SK-N-SH (cell line): ENCODE measurements around the gene TUT1. TPM values are rescaled to one million over a fixed set of nuclear protein-coding genes. Genes with fewer than 3 reads are reported as not detected.

Source experiments
- CTCF ChIA-PET: fragments of 300-600, 350-600 bp; formaldehyde crosslinking; extraction: SDS; loops from one replicate; lab custom pipeline; 2021; lab: Yijun Ruan, JAX
- POLR2A ChIA-PET: fragments of 350-600 bp; sonication (Branson Sonifier 250); formaldehyde crosslinking; extraction: SDS; loops from one replicate; lab custom pipeline; 2020; ENCODE audit warnings: antibody characterized with exemption, inconsistent platforms; lab: Yijun Ruan, JAX
- DNase-seq: peaks from one replicate; pipeline ENCODE4 v3.0.0; 2012
- H2AFZ ChIP-seq: fragments of 200-600 bp; sonication (generic); 2 replicates; pipeline ENCODE4 v1.8.1; 2016; ENCODE audit warnings: antibody characterized with exemption, mild to moderate bottlenecking, low read depth
- H3F3A ChIP-seq: fragments of 200-600 bp; sonication (generic); replicated peaks from 2 replicates; pipeline ENCODE3; 2016; ENCODE audit warnings: antibody characterized with exemption, mild to moderate bottlenecking; ENCODE audit not compliant: insufficient read depth
- H3K27ac ChIP-seq, 2 experiments: fragments of 200-500 bp in 1 of 2; fragments of 200-600 bp in 1 of 2; sonication (Bioruptor generic) in 1 of 2; sonication (generic), shearing (Covaris generic) in 1 of 2; 2 replicates each; pipeline versions ENCODE4 v1.5.1 to v1.6.1; 2014 to 2016; ENCODE audit warnings: low read depth in 2 of 2, inconsistent platforms in 1 of 2, low read length in 1 of 2, mild to moderate bottlenecking in 1 of 2, mixed read lengths in 1 of 2
- H3K27me3 ChIP-seq: fragments of 200-600 bp; sonication (generic), shearing (Covaris generic); 2 replicates; pipeline ENCODE4 v1.6.1; 2016; ENCODE audit warnings: mixed run types; ENCODE audit not compliant: insufficient read depth
- H3K36me3 ChIP-seq, 2 experiments: fragments of 200-500 bp in 1 of 2; fragments of 200-600 bp in 1 of 2; sonication (Bioruptor generic) in 1 of 2; sonication (generic) in 1 of 2; replicated peaks in 1 of 2; 2 replicates each; pipeline versions ENCODE3 to v1.5.1; 2014 to 2016; ENCODE audit warnings: low read length in 1 of 2, mild to moderate bottlenecking in 1 of 2; ENCODE audit not compliant: insufficient read depth in 2 of 2, control insufficient read depth in 1 of 2
- H3K4me1 ChIP-seq, 2 experiments: fragments of 200-500 bp in 1 of 2; fragments of 200-600 bp in 1 of 2; sonication (Bioruptor generic) in 1 of 2; sonication (generic), shearing (Covaris generic) in 1 of 2; 2 replicates each; pipeline versions ENCODE4 v1.5.1 to v1.6.1; 2014 to 2016; ENCODE audit warnings: low read depth in 1 of 2, low read length in 1 of 2, mixed run types in 1 of 2; ENCODE audit not compliant: insufficient read depth in 2 of 2, control insufficient read depth in 1 of 2
- H3K4me2 ChIP-seq: fragments of 200-600 bp; sonication (generic), shearing (Covaris generic); 2 replicates; pipeline ENCODE4 v1.6.1; 2017; ENCODE audit warnings: mixed run types
- H3K4me3 ChIP-seq, 2 experiments: fragments of 200-500 bp in 1 of 2; fragments of 200-600 bp in 1 of 2; sonication (Bioruptor generic) in 1 of 2; sonication (generic), shearing (Covaris generic) in 1 of 2; 2 replicates each; pipeline versions ENCODE4 v1.5.1 to v1.8.1; 2014 to 2016; ENCODE audit warnings: low read depth in 2 of 2, inconsistent platforms in 1 of 2, low read length in 1 of 2, mild to moderate bottlenecking in 1 of 2, mixed read lengths in 1 of 2, moderate library complexity in 1 of 2
- H3K79me2 ChIP-seq: fragments of 200-600 bp; sonication (generic); 2 replicates; pipeline ENCODE4 v1.8.1; 2017; ENCODE audit warnings: mild to moderate bottlenecking; ENCODE audit not compliant: insufficient read depth
- H3K9ac ChIP-seq: fragments of 200-600 bp; sonication (generic); 2 replicates; pipeline ENCODE4 v1.6.1; 2017; ENCODE audit warnings: mixed run types
- H3K9me2 ChIP-seq: fragments of 200-600 bp; sonication (generic); 2 replicates; pipeline ENCODE4 v1.6.1; 2017; ENCODE audit warnings: mixed run types
- H3K9me3 ChIP-seq: fragments of 200-600 bp; sonication (generic); 2 replicates; pipeline ENCODE4 v1.6.1; 2017; ENCODE audit warnings: mixed run types, mild to moderate bottlenecking, moderate library complexity
- H4K20me1 ChIP-seq: fragments of 200-600 bp; sonication (generic); 2 replicates; pipeline ENCODE4 v1.6.1; 2017; ENCODE audit warnings: mild to moderate bottlenecking, mixed run types; ENCODE audit not compliant: insufficient read depth
- CHD2 ChIP-seq: fragments of 150-350 bp; IDR thresholded peaks from 2 replicates; pipeline ENCODE4 v1.6.1; 2018; ENCODE audit warnings: low read length; ENCODE audit not compliant: partially characterized antibody
- ELF1 ChIP-seq: IDR thresholded peaks from 2 replicates; pipeline ENCODE4 v1.4.0; 2012
- FOXJ3 ChIP-seq: sonication (generic); formaldehyde crosslinking; IDR thresholded peaks from 2 replicates; pipeline ENCODE4 v1.5.1; 2020; ENCODE audit warnings: mild to moderate bottlenecking, missing genetic modification reagents
- FOXM1 ChIP-seq: IDR thresholded peaks from 2 replicates; pipeline ENCODE4 v1.4.0; 2012; ENCODE audit warnings: low read depth, mild to moderate bottlenecking
- JUND ChIP-seq: IDR thresholded peaks from 2 replicates; pipeline ENCODE4 v1.4.0; 2012
- MAX ChIP-seq: IDR thresholded peaks from 2 replicates; pipeline ENCODE4 v1.4.0; 2012; ENCODE audit warnings: low read depth
- MEF2A ChIP-seq: IDR thresholded peaks from 2 replicates; pipeline ENCODE4 v1.4.0; 2012; ENCODE audit warnings: low read depth, borderline replicate concordance
- NFIC ChIP-seq: IDR thresholded peaks from 2 replicates; pipeline ENCODE4 v1.4.0; 2012; ENCODE audit warnings: borderline replicate concordance
- PBX3 ChIP-seq: IDR thresholded peaks from 2 replicates; pipeline ENCODE4; 2012
- RAD21 ChIP-seq: IDR thresholded peaks from 2 replicates; pipeline ENCODE4 v1.6.1; 2012; ENCODE audit warnings: mild to moderate bottlenecking, low read length
- REST ChIP-seq: IDR thresholded peaks from 2 replicates; pipeline ENCODE4 v1.6.1; 2012; ENCODE audit warnings: mild to moderate bottlenecking, low read depth, low read length, moderate library complexity
- RFX5 ChIP-seq: IDR thresholded peaks from 2 replicates; pipeline ENCODE4 v1.6.1; 2012; ENCODE audit warnings: mild to moderate bottlenecking, improper control_type of control experiment, low read length
- RXRA ChIP-seq: IDR thresholded peaks from 2 replicates; pipeline ENCODE4 v1.4.0; 2012; ENCODE audit warnings: low read depth, mild to moderate bottlenecking, borderline replicate concordance
- SIN3A ChIP-seq: IDR thresholded peaks from 2 replicates; pipeline ENCODE4 v1.6.1; 2012; ENCODE audit warnings: low read depth, mild to moderate bottlenecking, low read length, moderate library complexity, borderline replicate concordance
- SMC3 ChIP-seq: IDR thresholded peaks from 2 replicates; pipeline ENCODE4 v1.6.1; 2012; ENCODE audit warnings: low read depth, low read length, improper control_type of control experiment
- TAF1 ChIP-seq: IDR thresholded peaks from 2 replicates; pipeline ENCODE4 v1.6.1; 2012; ENCODE audit warnings: low read depth, mild to moderate bottlenecking, low read length, moderate library complexity, borderline replicate concordance
- USF2 ChIP-seq: fragments of 150-350 bp; IDR thresholded peaks from 2 replicates; pipeline ENCODE4 v1.6.1; 2017; ENCODE audit warnings: antibody characterized with exemption, low read length, low read depth, borderline replicate concordance
- YY1 ChIP-seq: IDR thresholded peaks from 2 replicates; pipeline ENCODE4 v1.4.0; 2012; ENCODE audit warnings: low read depth, mild to moderate bottlenecking
- ZBTB33 ChIP-seq: IDR thresholded peaks from 2 replicates; pipeline ENCODE4 v1.4.0; 2012; ENCODE audit warnings: low read depth, borderline replicate concordance
- WGBS: methylation state at CpG from one replicate; pipeline ENCODE4 v1.1.6; 2017; ENCODE audit warnings: low lambda C conversion rate; 5-methylcytosine and 5-hydroxymethylcytosine counted together
- polyA plus RNA-seq, 3 experiments: library from polyadenylated mRNA; depleted of rRNA; stranded (reverse); fragments of >200 nt; gene quantifications; 2 replicates each; pipeline ENCODE4 v1.2.3, GENCODE V29; 2012

TUT1 gene
- polyA plus RNA-seq, 1 of the 3 experiments (the other 2 are of a cell fraction): 27.3 TPM

GRCh38 chr11:62595124-62595523, 3.8 kb upstream of the TUT1 start:
- no peak overlapping the region for H2AFZ ChIP-seq
- H3F3A ChIP-seq: peaks cover 53% of the 10 kb centered on the region
- ChIA-PET CTCF (interaction anchor here (6.2 kb wide), 1 partner anchor 15 kb away, joined by 69 read pairs; the partner anchor contains the start of genes EML3 and ROM1), POLR2A (no interaction called here)
- H4K20me1 ChIP-seq: no peaks in the 10 kb centered on the region
- H3K4me2 ChIP-seq: no peak overlapping the region
- H3K36me3 ChIP-seq: peaks cover 55 to 57% of the 10 kb centered on the region in 2 experiments
- no peak overlapping the region for H3K4me3 ChIP-seq
- H3K9ac ChIP-seq: no peak overlapping the region
- H3K27ac ChIP-seq: no peak overlapping the region
- H3K79me2 ChIP-seq: peaks cover 56% of the 10 kb centered on the region
- DNase-seq: no peak
- 96% methylated on average over 8 of the region's 8 CpGs for WGBS
- no peaks in the 10 kb centered on the region for H3K27me3 ChIP-seq
- H3K4me1 ChIP-seq: peaks cover 22 to 26% of the 10 kb centered on the region in 2 experiments
- no peaks in the 10 kb centered on the region for H3K9me2 ChIP-seq
- no peaks in the 10 kb centered on the region for H3K9me3 ChIP-seq
- TF ChIP-seq FOXJ3 (no peak), JUND (no peak), RFX5 (no peak), MEF2A (no peak), ZBTB33 (no peak), TAF1 (no peak), PBX3 (no peak), SIN3A (no peak), USF2 (no peak), SMC3 (no peak), CHD2 (no peak), YY1 (no peak), ELF1 (no peak), REST (no peak), RXRA (no peak), NFIC (no peak), MAX (no peak), RAD21 (no peak), FOXM1 (no peak)
